GM21717 (cell line): ENCODE results near the gene WDR90.
A peak's percentile ranks its signal among the peaks of the same experiment; 100 is the strongest.
"Not testable (repeated sequence)": the region's sequence is repeated elsewhere in the genome, so short reads cannot be mapped to it uniquely, and the experiment has no call there.

Source experiments
- ATAC-seq: cut with Tn5 transposase; IDR thresholded peaks from one replicate; pipeline ENCODE4 v1.9.1; 2021; ENCODE audit warnings: mild to moderate bottlenecking, moderate library complexity; ENCODE audit not compliant: unreplicated experiment

Gene WDR90

GRCh38 chr16:704552-705380 is 55.6 kb downstream of the WDR90 start:
- no peak for ATAC-seq

- no peak for ATAC-seq
Observed at GRCh38 chr16:705431-706188, 56.4 kb downstream of the WDR90 start, which contains the start of gene FBXL16. Gene FBXL16, minus strand, starts transcription at chr16:705801. Its CDS starts 8,396 bp downstream, at chr16:697405.

GRCh38 chr16:706189-707061 is 57.3 kb downstream of the WDR90 start:
- ATAC-seq, result no peak

GRCh38 chr16:707062-707538 is 57.9 kb downstream of the WDR90 start:
- ATAC-seq, result no peak

- ATAC-seq, result no peak
Observed at GRCh38 chr16:708019-708418, 58.9 kb downstream of the WDR90 start.

- no peak for ATAC-seq
Observed at GRCh38 chr16:708959-709358, 59.8 kb downstream of the WDR90 start.

GRCh38 chr16:709566-710499 is 60.7 kb downstream of the WDR90 start:
- no peak for ATAC-seq

GRCh38 chr16:710500-711075 is 61.4 kb downstream of the WDR90 start:
- ATAC-seq, result no peak

- no peak for ATAC-seq
Observed at GRCh38 chr16:711084-711483, 61.9 kb downstream of the WDR90 start.

GRCh38 chr16:711548-712320 is 62.6 kb downstream of the WDR90 start:
- no peak for ATAC-seq

GRCh38 chr16:712740-713250 is 63.6 kb downstream of the WDR90 start:
- ATAC-seq, result not testable (repeated sequence)

- ATAC-seq, result no peak
Observed at GRCh38 chr16:714079-714478, 64.9 kb downstream of the WDR90 start.

GRCh38 chr16:714558-715476 is 65.7 kb downstream of the WDR90 start, which contains the start of gene METRN:
Gene METRN, plus strand, starts transcription at chr16:715118. Its CDS starts 172 bp downstream, at chr16:715290.
- ATAC-seq, result peak; percentile 45

- ATAC-seq, result no peak
Observed at GRCh38 chr16:715477-716199, 66.5 kb downstream of the WDR90 start.

- ATAC-seq, result no peak
Observed at GRCh38 chr16:716200-716568, 67.0 kb downstream of the WDR90 start.

GRCh38 chr16:716768-717325 is 67.7 kb downstream of the WDR90 start:
- ATAC-seq, result no peak
